Measurements from ENCODE around the gene TRAF5. TPM values are rescaled to one million over a fixed set of nuclear protein-coding genes. Genes with fewer than 3 reads are reported as not detected.
A peak's percentile ranks its signal among the peaks of the same experiment; 100 is the strongest.

Gene TRAF5
- total RNA-seq, 1 donor from 2014 or later = 9.8 TPM

DNA sequence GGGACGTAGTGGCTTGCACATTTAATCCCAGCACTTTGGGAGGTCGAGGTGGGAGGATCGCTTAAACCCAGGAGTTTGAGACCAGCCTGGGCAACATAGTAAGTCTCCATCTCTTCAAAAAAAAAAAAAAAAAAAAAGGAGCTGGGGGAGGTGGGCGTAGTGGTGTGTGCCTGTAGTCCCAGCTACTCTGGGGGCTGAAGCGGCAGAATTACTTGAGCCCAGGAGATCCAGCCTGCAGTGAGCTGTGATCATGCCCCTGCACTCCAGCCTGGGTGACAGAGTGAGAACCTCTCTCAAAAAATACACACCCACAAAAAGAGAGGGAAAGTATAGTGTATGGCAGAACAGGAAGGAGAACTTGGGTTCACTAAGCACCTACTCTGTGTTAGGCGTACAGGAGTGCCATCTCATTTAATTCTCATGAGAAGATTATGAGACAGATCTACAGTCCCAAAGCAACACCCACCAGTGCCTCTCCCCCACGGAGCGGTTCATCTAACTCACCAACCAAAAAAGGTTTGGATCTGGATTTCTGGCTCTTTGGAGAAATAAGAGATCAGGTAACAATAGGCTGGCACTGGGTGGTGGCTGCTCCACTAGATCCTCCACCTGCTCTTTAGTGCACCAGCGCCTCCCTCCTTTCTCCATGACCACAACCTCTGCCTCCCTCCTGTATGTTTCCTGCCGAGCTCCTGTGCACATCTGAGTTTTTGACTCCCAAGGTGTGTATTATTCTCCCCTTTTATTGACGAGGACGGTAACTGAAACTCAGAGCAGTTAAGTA is 1.4 kb upstream of the TRAF5 start:
- Histone ChIP-seq H3K9me3 (no peaks in the 10 kb centered on the region), H3K4me3 (no peak overlapping the region), H3K4me1 (peaks cover 15% of the 10 kb centered on the region), H3K36me3 (no peaks in the 10 kb centered on the region), H3K27me3 (no peaks in the 10 kb centered on the region), H3K27ac (no peak overlapping the region)
- TF ChIP-seq, protein P1, sequence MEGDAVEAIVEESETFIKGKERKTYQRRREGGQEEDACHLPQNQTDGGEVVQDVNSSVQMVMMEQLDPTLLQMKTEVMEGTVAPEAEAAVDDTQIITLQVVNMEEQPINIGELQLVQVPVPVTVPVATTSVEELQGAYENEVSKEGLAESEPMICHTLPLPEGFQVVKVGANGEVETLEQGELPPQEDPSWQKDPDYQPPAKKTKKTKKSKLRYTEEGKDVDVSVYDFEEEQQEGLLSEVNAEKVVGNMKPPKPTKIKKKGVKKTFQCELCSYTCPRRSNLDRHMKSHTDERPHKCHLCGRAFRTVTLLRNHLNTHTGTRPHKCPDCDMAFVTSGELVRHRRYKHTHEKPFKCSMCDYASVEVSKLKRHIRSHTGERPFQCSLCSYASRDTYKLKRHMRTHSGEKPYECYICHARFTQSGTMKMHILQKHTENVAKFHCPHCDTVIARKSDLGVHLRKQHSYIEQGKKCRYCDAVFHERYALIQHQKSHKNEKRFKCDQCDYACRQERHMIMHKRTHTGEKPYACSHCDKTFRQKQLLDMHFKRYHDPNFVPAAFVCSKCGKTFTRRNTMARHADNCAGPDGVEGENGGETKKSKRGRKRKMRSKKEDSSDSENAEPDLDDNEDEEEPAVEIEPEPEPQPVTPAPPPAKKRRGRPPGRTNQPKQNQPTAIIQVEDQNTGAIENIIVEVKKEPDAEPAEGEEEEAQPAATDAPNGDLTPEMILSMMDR (IDR thresholded peaks at IDR 0.05) = no peak
- no peak for DNase-seq
- intact Hi-C loops (cut with DNase I) = no loop called here
- ATAC-seq = no peak

DNA sequence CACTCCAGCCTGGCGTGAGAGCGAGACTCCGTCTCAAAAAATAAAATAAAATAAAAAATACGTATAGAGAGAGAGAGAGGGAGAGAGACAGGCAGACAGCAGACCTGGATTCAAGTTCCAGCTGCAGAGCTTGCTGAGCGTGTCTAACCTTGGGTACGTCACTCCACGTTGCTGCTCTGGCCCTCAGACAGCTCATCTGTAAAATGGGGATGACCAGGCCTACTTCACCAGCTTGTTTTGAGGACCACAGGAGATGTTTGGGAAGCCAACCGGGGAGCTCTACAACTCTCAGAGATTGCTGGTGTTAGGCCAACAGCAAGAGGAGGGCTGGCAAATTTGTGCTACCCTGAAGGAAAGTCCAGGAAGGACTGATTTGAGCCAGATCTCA is 499 bp upstream of the TRAF5 start:
- H3K27ac ChIP-seq = peak overlapping the region; percentile 79
- intact Hi-C loops (cut with DNase I) = no loop called here
- no peaks in the 10 kb centered on the region for H3K27me3 ChIP-seq
- ATAC-seq = no peak
- no peak for DNase-seq
- H3K4me3 ChIP-seq = peak overlapping the region; percentile 80
- TF ChIP-seq, protein P1 (IDR thresholded peaks at IDR 0.05) = no peak
- peaks cover 15% of the 10 kb centered on the region for H3K4me1 ChIP-seq
- H3K9me3 ChIP-seq = no peaks in the 10 kb centered on the region
- no peaks in the 10 kb centered on the region for H3K36me3 ChIP-seq

DNA sequence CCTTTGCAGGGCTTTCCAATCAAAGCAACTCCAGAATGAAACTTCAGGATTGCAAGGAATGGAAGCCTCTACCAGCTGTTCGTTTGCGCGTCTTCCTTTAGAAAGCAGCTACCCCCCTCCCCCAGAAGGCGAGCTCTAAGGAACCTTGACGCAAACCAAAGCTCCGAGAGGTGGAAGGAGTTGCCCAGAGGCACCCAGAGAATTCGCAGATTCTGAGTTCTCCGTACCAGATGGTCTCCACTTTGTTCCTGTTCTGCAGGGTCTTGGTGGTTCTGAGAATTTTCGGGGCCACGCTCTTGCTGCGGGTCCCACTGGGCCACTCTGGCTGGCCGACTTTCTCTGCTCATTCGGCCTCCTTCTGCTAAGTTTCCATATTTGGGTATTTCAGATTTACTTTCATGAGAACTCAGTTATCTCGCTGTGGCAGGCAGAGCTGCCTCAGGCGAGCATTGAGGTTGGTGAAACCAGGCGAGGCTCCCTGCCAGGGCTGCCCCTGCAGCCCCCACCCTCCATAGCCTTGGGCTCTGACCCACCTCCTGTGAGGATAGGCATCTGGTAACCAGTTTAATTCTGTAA is 801 bp downstream of the TRAF5 start:
- no peaks in the 10 kb centered on the region for H3K27me3 ChIP-seq
- H3K4me3 ChIP-seq = peak overlapping the region; percentile 80
- intact Hi-C loops (cut with DNase I) = no loop called here
- H3K36me3 ChIP-seq = no peaks in the 10 kb centered on the region
- ATAC-seq (peak; percentile 18), DNase-seq (no peak)
- TF ChIP-seq, protein P1 (IDR thresholded peaks at IDR 0.05) = no peak
- peak overlapping the region; percentile 79 for H3K27ac ChIP-seq
- H3K4me1 ChIP-seq = peaks cover 15% of the 10 kb centered on the region
- no peaks in the 10 kb centered on the region for H3K9me3 ChIP-seq

DNA sequence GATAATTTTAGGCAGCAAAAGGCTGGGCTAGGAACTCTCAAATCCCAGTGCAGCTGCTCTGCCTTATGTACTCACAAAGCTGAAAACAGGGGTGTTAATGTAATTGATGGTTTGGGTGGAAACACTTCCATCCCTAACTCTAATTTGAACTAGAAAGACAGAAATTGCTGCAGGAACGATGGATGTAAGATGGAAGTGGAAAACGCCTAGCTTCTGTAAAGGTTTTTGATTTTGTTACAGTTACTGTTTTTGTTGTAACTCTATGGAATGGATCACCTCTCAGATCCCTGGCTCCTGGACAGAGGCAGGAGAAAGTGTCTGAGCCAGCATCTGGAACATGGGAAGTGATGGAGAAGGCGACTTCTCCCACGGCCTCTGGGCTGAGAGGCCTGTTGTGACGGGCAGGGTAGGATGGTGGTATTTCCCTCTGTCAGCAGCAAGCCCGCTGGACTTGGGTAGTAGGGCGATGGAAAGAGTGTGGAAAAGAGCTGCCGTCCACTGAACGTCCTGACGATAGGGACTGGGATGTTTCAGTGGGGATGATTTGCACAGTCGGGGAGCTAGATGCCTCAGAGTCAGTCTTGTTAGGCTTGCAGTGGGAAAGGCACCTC is 1.6 kb downstream of the TRAF5 start:
- Histone ChIP-seq H3K27ac (no peak overlapping the region), H3K4me3 (peak overlapping the region; percentile 80), H3K27me3 (no peaks in the 10 kb centered on the region), H3K36me3 (no peaks in the 10 kb centered on the region), H3K4me1 (peaks cover 15% of the 10 kb centered on the region), H3K9me3 (no peaks in the 10 kb centered on the region)
- ATAC-seq (no peak), DNase-seq (no peak)
- TF ChIP-seq, protein P1 (IDR thresholded peaks at IDR 0.05) = no peak
- intact Hi-C loops (cut with DNase I) = no loop called here

DNA sequence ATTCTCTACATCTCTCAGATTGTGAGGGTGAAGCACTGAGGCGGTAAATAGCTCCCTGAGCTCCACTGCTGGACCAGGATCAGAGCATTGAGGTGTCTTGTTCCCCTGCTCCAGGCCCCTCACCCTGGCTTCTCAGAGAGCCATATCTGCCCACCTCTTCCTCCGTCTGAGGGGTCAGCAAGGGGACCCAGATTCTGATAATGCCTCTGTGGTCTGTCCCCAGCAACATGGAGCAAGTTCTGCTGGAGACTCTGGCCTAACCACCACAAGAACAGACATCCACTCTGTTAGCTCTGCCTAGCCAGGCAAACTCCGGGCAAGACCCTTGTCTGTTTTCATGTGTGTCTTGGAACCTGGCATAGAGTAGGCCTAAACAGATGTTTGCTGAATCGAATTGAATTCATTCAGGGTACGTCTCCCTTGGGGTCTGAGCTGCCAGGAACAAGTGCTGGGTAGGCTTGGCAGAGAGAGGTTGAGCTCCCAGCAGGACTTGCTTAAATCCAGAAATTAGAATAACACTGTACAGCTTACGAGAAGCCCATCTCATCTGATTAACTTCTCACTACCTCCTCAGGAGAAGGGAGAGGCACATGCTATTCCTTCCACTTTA is 2.3 kb downstream of the TRAF5 start:
- Histone ChIP-seq H3K9me3 (no peaks in the 10 kb centered on the region), H3K4me1 (peaks cover 15% of the 10 kb centered on the region), H3K27me3 (no peaks in the 10 kb centered on the region), H3K36me3 (no peaks in the 10 kb centered on the region), H3K27ac (no peak overlapping the region), H3K4me3 (no peak overlapping the region)
- TF ChIP-seq, protein P1 (IDR thresholded peaks at IDR 0.05) = no peak
- ATAC-seq = no peak
- no peak for DNase-seq
- intact Hi-C loops (cut with DNase I) = no loop called here
